ENCODE data around the gene C1QA. TPM values are rescaled to one million over a fixed set of nuclear protein-coding genes. Genes with fewer than 3 reads are reported as not detected.

The C1QA gene
- total RNA-seq, 1 experiment from 2014 or later, result 0.50 TPM

DNA sequence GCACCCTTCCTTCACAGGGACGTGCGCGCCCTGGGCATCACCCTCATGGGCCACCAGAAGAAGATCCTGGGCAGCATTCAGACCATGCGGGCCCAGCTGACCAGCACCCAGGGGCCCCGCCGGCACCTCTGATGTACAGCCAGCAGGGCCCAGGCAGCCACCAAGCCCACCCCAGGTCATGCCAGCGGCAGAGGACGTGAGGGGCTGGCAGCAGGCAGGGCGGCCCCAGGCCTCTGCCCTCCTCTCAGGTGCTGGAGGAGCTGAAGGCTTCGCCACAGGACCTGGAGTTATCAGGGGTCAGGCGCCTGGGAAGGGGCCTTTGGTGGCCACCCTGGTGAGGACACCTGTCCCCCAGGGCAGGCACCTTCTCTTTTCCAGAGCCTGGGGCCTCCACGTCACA lies 34.8 kb upstream of the C1QA start:
- Mint-ChIP-seq H3K4me1 (no peaks in the 10 kb centered on the region), H3K36me3 (no peaks in the 10 kb centered on the region), H3K9me3 (no peaks in the 10 kb centered on the region), H3K27me3 (ENCODE audit: low read depth) (peaks cover 10% of the 10 kb centered on the region; the same call in 1 of the 2 replicates), H3K4me3 (no peak overlapping the region), H3K27ac (no peak overlapping the region)
- DNase-seq (ENCODE audit: low spot score) (no peak), ATAC-seq (no peak)
- TF ChIP-seq ZNF317 (CRISPR knock-in tag; IDR thresholded peaks at IDR 0.05; ENCODE audit: borderline replicate concordance, low read depth) (no peak), NFATC4 (CRISPR knock-in tag; IDR thresholded peaks at IDR 0.05) (no peak), ARID4B (CRISPR knock-in tag; IDR thresholded peaks at IDR 0.05; ENCODE audit: borderline replicate concordance) (no peak), IRF2 (CRISPR knock-in tag; IDR thresholded peaks at IDR 0.05; ENCODE audit: borderline replicate concordance, low read depth) (no peak), TEAD4 (CRISPR knock-in tag; IDR thresholded peaks at IDR 0.05) (no peak), ZNF512 (CRISPR knock-in tag; IDR thresholded peaks at IDR 0.05; ENCODE audit: borderline replicate concordance) (no peak), TEAD1 (CRISPR knock-in tag; IDR thresholded peaks at IDR 0.05) (no peak), TP53 (CRISPR knock-in tag; IDR thresholded peaks at IDR 0.05) (no peak), JUN (CRISPR knock-in tag; IDR thresholded peaks at IDR 0.05) (no peak), CREB1 (CRISPR knock-in tag; IDR thresholded peaks at IDR 0.05) (no peak)
- TF ChIP-seq, protein P1, sequence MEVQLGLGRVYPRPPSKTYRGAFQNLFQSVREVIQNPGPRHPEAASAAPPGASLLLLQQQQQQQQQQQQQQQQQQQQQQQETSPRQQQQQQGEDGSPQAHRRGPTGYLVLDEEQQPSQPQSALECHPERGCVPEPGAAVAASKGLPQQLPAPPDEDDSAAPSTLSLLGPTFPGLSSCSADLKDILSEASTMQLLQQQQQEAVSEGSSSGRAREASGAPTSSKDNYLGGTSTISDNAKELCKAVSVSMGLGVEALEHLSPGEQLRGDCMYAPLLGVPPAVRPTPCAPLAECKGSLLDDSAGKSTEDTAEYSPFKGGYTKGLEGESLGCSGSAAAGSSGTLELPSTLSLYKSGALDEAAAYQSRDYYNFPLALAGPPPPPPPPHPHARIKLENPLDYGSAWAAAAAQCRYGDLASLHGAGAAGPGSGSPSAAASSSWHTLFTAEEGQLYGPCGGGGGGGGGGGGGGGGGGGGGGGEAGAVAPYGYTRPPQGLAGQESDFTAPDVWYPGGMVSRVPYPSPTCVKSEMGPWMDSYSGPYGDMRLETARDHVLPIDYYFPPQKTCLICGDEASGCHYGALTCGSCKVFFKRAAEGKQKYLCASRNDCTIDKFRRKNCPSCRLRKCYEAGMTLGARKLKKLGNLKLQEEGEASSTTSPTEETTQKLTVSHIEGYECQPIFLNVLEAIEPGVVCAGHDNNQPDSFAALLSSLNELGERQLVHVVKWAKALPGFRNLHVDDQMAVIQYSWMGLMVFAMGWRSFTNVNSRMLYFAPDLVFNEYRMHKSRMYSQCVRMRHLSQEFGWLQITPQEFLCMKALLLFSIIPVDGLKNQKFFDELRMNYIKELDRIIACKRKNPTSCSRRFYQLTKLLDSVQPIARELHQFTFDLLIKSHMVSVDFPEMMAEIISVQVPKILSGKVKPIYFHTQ (CRISPR knock-in tag; IDR thresholded peaks at IDR 0.05), result no peak
- TF ChIP-seq, protein P2, sequence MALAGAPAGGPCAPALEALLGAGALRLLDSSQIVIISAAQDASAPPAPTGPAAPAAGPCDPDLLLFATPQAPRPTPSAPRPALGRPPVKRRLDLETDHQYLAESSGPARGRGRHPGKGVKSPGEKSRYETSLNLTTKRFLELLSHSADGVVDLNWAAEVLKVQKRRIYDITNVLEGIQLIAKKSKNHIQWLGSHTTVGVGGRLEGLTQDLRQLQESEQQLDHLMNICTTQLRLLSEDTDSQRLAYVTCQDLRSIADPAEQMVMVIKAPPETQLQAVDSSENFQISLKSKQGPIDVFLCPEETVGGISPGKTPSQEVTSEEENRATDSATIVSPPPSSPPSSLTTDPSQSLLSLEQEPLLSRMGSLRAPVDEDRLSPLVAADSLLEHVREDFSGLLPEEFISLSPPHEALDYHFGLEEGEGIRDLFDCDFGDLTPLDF (CRISPR knock-in tag; IDR thresholded peaks at IDR 0.05), result no peak
- TF ChIP-seq, protein P3, sequence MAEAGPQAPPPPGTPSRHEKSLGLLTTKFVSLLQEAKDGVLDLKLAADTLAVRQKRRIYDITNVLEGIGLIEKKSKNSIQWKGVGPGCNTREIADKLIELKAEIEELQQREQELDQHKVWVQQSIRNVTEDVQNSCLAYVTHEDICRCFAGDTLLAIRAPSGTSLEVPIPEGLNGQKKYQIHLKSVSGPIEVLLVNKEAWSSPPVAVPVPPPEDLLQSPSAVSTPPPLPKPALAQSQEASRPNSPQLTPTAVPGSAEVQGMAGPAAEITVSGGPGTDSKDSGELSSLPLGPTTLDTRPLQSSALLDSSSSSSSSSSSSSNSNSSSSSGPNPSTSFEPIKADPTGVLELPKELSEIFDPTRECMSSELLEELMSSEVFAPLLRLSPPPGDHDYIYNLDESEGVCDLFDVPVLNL (CRISPR knock-in tag; IDR thresholded peaks at IDR 0.05; ENCODE audit: borderline replicate concordance, low read depth), result no peak
- CTCF ChIA-PET, result no interaction called here
- POLR2A ChIA-PET, result no interaction called here

GRCh38 chr1:22602060-22602740 lies 34.2 kb upstream of the C1QA start:
- no peak overlapping the region for H3K4me3 Mint-ChIP-seq
- H3K4me1 Mint-ChIP-seq, result no peaks in the 10 kb centered on the region
- DNase-seq (ENCODE audit: low spot score) (no peak), ATAC-seq (no peak)
- no peaks in the 10 kb centered on the region for H3K36me3 Mint-ChIP-seq
- H3K9me3 Mint-ChIP-seq, result no peaks in the 10 kb centered on the region
- CTCF ChIA-PET, result no interaction called here
- H3K27ac Mint-ChIP-seq, result no peak overlapping the region; the same call in 1 of the 2 replicates
- peaks cover 10% of the 10 kb centered on the region; the same call in 1 of the 2 replicates for H3K27me3 Mint-ChIP-seq (ENCODE audit: low read depth)
- POLR2A ChIA-PET, result no interaction called here
- TF ChIP-seq OVOL2 (CRISPR knock-in tag; IDR thresholded peaks at IDR 0.05; ENCODE audit: borderline replicate concordance) (no peak), ZNF317 (CRISPR knock-in tag; IDR thresholded peaks at IDR 0.05; ENCODE audit: borderline replicate concordance, low read depth) (no peak), ZBTB21 (CRISPR knock-in tag; IDR thresholded peaks at IDR 0.05; ENCODE audit: borderline replicate concordance) (no peak), HMGA2 (CRISPR knock-in tag; IDR thresholded peaks at IDR 0.05) (no peak), MLX (CRISPR knock-in tag; IDR thresholded peaks at IDR 0.05) (no peak), TEAD1 (CRISPR knock-in tag; IDR thresholded peaks at IDR 0.05) (no peak), ZNF671 (CRISPR knock-in tag; IDR thresholded peaks at IDR 0.05) (no peak)
- TF ChIP-seq, protein P4, sequence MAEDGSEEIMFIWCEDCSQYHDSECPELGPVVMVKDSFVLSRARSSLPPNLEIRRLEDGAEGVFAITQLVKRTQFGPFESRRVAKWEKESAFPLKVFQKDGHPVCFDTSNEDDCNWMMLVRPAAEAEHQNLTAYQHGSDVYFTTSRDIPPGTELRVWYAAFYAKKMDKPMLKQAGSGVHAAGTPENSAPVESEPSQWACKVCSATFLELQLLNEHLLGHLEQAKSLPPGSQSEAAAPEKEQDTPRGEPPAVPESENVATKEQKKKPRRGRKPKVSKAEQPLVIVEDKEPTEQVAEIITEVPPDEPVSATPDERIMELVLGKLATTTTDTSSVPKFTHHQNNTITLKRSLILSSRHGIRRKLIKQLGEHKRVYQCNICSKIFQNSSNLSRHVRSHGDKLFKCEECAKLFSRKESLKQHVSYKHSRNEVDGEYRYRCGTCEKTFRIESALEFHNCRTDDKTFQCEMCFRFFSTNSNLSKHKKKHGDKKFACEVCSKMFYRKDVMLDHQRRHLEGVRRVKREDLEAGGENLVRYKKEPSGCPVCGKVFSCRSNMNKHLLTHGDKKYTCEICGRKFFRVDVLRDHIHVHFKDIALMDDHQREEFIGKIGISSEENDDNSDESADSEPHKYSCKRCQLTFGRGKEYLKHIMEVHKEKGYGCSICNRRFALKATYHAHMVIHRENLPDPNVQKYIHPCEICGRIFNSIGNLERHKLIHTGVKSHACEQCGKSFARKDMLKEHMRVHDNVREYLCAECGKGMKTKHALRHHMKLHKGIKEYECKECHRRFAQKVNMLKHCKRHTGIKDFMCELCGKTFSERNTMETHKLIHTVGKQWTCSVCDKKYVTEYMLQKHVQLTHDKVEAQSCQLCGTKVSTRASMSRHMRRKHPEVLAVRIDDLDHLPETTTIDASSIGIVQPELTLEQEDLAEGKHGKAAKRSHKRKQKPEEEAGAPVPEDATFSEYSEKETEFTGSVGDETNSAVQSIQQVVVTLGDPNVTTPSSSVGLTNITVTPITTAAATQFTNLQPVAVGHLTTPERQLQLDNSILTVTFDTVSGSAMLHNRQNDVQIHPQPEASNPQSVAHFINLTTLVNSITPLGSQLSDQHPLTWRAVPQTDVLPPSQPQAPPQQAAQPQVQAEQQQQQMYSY (CRISPR knock-in tag; IDR thresholded peaks at IDR 0.05), result no peak

Measured in WTC11 (cell line).